Astrocyte of the hippocampus (primary cell): ENCODE results near the gene LINGO3.

Experiments used
- DNase-seq: peaks from one replicate; pipeline ENCODE4 v3.0.0; 2011; ENCODE audit warnings: low read depth, low spot score

The LINGO3 gene

GRCh38 chr19:2340496-2341243 is 32.7 kb upstream of the LINGO3 start:
- no peak for DNase-seq

GRCh38 chr19:2339644-2340310 is 31.8 kb upstream of the LINGO3 start:
- no peak for DNase-seq

- no peak for DNase-seq
These were observed 31.0 kb upstream of the LINGO3 start for GRCh38 chr19:2338751-2339643.

GRCh38 chr19:2338055-2338615 is 30.2 kb upstream of the LINGO3 start:
- DNase-seq: no peak

- peak; percentile 89 for DNase-seq
These were observed 29.4 kb upstream of the LINGO3 start for GRCh38 chr19:2337329-2337707.

- DNase-seq: no peak
These were observed 28.8 kb upstream of the LINGO3 start for GRCh38 chr19:2336528-2337328.

GRCh38 chr19:2335848-2336247 is 27.9 kb upstream of the LINGO3 start:
- no peak for DNase-seq

GRCh38 chr19:2334986-2335846 is 27.3 kb upstream of the LINGO3 start:
- no peak for DNase-seq

- DNase-seq: no peak
These were observed 26.5 kb upstream of the LINGO3 start for GRCh38 chr19:2334426-2334825.

GRCh38 chr19:2333807-2334211 is 25.9 kb upstream of the LINGO3 start:
- DNase-seq: no peak

GRCh38 chr19:2333027-2333806 is 25.3 kb upstream of the LINGO3 start:
- no peak for DNase-seq

GRCh38 chr19:2332341-2333026 is 24.5 kb upstream of the LINGO3 start:
- DNase-seq: no peak

GRCh38 chr19:2331601-2332246 is 23.8 kb upstream of the LINGO3 start:
- DNase-seq: no peak

GRCh38 chr19:2330632-2331284 is 22.8 kb upstream of the LINGO3 start:
- DNase-seq: no peak

GRCh38 chr19:2330255-2330631 is 22.3 kb upstream of the LINGO3 start:
- no peak for DNase-seq

- DNase-seq: no peak
These were observed 21.6 kb upstream of the LINGO3 start for GRCh38 chr19:2329501-2329916.

GRCh38 chr19:2329149-2329478 is 21.2 kb upstream of the LINGO3 start:
- no peak for DNase-seq
